Left ventricle myocardium superior (tissue), 1 donor: Measurements from ENCODE around the gene ADM2. TPM values are rescaled to one million over a fixed set of nuclear protein-coding genes. Genes with fewer than 3 reads are reported as not detected.
"Not testable (repeated sequence)": the region's sequence is repeated elsewhere in the genome, so short reads cannot be mapped to it uniquely, and the experiment has no call there.

Source experiments
- ATAC-seq: fragments of 200-7000 bp; cut with Tn5 transposase; one replicate; pipeline ENCODE4 v1.9.1; 2020; ENCODE audit warnings: mild to moderate bottlenecking, moderate library complexity
- DNase-seq: peaks from one replicate; pipeline ENCODE4 v3.0.0-alpha.2; 2020
- intact Hi-C: fragments of 100-400 bp; cut with micrococcal nuclease; formaldehyde crosslinking; loops from one replicate; pipeline ENCODE4 v1.11.0; 2022
- total RNA-seq: library from RNA; stranded (reverse); fragmentation: NEBNext Ultra II Directional; extraction: Animal tissue kit (Norgen Biotek cat#: 25700); gene quantifications from one replicate; pipeline ENCODE4 v1.2.1, GENCODE V29; 2021
- donor health status: DM: no; HTN: yes; CAD: no; lungs with severe emphysema.

ADM2 gene
- total RNA-seq, 1 donor from 2014 or later = not detected

GRCh38 chr22:50520184-50520583 is 38.8 kb downstream of the ADM2 start:
- ATAC-seq, intact Hi-C loops, DNase-seq: not testable (repeated sequence)

GRCh38 chr22:50520826-50521453 is 39.6 kb downstream of the ADM2 start:
- DNase-seq (peak; percentile 27), ATAC-seq (no peak)
- intact Hi-C loops = no loop called here

GRCh38 chr22:50521710-50522109 is 40.4 kb downstream of the ADM2 start:
- intact Hi-C loops = no loop called here

GRCh38 chr22:50522208-50522805 is 41.0 kb downstream of the ADM2 start:
- ATAC-seq (no peak), DNase-seq (peak; percentile 30)
- intact Hi-C loops = no loop called here

More at GRCh38 chr22:50521710-50522109, 40.4 kb downstream of the ADM2 start:
- peak; percentile 23 for DNase-seq
- no peak for ATAC-seq

- intact Hi-C loops = no loop called here
- DNase-seq (peak; percentile 31), ATAC-seq (no peak)
These were observed 41.6 kb downstream of the ADM2 start for GRCh38 chr22:50522806-50523438.

- ATAC-seq (no peak), DNase-seq (no peak)
- intact Hi-C loops = no loop called here
These were observed 42.1 kb downstream of the ADM2 start for GRCh38 chr22:50523458-50523805.

- no peak for ATAC-seq
- DNase-seq = no peak
- intact Hi-C loops = no loop called here
These were observed 42.7 kb downstream of the ADM2 start for GRCh38 chr22:50523806-50524675.

- DNase-seq (no peak), ATAC-seq (no peak)
- intact Hi-C loops = no loop called here
These were observed 43.3 kb downstream of the ADM2 start for GRCh38 chr22:50524676-50525103.

GRCh38 chr22:50525104-50525857 is 43.9 kb downstream of the ADM2 start, which contains the start of gene SCO2:
Gene SCO2 (minus strand): TSS chr22:50525598. CDS start chr22:50524411, 1,187 bp downstream.
- intact Hi-C loops = no loop called here
- peak; percentile 75 for ATAC-seq
- peak; percentile 99 for DNase-seq

GRCh38 chr22:50525858-50526107 is 44.4 kb downstream of the ADM2 start:
- intact Hi-C loops = no loop called here
- DNase-seq = no peak
- ATAC-seq = peak; percentile 28

GRCh38 chr22:50526108-50526833 is 44.9 kb downstream of the ADM2 start:
- ATAC-seq (peak; percentile 41), DNase-seq (peak; percentile 88)
- intact Hi-C loops = no loop called here

GRCh38 chr22:50526834-50527801 is 45.8 kb downstream of the ADM2 start:
- peak; percentile 73 for DNase-seq
- peak; percentile 6 for ATAC-seq
- intact Hi-C loops = no loop called here

GRCh38 chr22:50527921-50528681 is 46.8 kb downstream of the ADM2 start:
- DNase-seq (no peak), ATAC-seq (no peak)
- intact Hi-C loops = no loop called here

- ATAC-seq (no peak), DNase-seq (peak; percentile 53)
- intact Hi-C loops = no loop called here
These were observed 47.5 kb downstream of the ADM2 start for GRCh38 chr22:50528682-50529415.

- DNase-seq = no peak
- ATAC-seq = no peak
- intact Hi-C loops = no loop called here
These were observed 48.1 kb downstream of the ADM2 start for GRCh38 chr22:50529416-50529896.
